Measurements from ENCODE around the gene MAOB.

MAOB gene

DNA sequence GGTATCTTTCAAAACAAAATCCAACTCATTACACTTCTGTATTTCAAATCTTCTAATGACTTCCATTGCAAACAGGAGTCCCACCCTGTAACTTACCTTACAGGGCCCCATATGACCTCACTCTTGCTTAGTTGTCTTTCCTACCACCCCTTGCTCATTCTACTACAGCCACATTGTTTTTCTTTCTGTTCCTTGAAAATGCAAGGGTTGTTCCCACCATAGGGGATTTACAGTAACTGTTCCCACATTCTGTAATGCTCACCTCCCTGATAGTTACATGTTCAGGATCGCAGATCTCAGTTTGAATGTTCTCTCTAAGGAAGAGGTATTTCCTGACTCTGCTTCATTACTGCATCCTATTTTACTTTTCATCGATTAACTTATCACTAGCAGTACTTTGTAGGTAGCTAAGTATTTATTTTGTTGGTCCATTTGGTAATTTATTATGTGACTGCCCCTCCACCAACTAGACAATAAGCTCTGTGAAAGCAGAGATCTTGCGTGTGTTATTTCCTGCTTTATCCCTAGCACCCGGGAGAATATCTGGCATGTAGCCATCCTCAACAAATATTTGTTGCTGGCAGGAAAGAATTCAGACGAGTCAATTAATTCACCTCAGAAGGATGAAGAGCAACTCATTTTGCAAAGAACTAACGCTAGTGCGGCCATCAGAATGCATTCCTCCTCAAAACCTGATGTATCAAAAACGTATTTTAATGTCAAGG is 21.4 kb downstream of the MAOB start:
- no peak for DNase-seq

GRCh38 chrX:43853225-43853828 is 28.9 kb downstream of the MAOB start:
- no peak for DNase-seq

- no peak for DNase-seq
Observed at GRCh38 chrX:43850629-43851028, 31.6 kb downstream of the MAOB start.

GRCh38 chrX:43849173-43849572 is 33.1 kb downstream of the MAOB start:
- DNase-seq: no peak

GRCh38 chrX:43847352-43847751 is 34.9 kb downstream of the MAOB start:
- no peak for DNase-seq

DNA sequence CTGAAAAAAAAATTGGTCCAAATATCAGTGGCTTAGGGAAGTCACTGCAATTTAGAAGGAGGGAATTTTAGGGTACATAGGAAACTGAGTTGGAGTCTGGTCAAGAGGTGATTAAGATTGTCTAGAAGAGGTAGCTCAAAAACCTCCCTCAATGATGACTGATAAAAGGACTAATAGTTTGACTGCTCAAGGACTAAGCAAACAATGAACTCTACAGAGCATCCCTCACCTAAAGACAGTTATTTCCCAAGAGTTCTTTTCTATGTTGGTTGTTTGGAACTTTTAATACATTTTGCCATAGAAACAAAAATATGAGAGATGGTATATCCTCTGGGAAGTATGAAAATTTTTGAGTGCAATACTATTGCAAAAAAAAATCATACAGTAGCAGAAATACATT is 35.7 kb downstream of the MAOB start:
- no peak for DNase-seq

DNA sequence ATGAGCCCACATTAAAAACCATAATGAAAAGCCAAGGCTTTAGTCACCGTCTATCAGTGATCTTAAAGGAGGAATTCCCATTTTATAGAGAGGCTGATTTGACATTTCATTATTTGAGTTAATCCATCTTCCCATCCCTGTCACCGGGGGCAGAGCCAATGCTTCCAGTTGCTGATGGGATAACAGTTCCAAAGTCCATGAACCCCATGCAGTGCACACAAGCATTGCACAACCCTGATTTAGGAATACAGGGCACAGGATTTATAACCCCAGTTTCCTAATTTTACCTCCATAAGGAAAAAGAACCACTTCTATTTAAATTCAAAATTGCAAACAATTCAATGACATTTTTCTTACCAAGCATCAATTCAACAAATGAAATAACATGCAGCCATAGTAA is 36.5 kb downstream of the MAOB start:
- no peak for DNase-seq

DNA sequence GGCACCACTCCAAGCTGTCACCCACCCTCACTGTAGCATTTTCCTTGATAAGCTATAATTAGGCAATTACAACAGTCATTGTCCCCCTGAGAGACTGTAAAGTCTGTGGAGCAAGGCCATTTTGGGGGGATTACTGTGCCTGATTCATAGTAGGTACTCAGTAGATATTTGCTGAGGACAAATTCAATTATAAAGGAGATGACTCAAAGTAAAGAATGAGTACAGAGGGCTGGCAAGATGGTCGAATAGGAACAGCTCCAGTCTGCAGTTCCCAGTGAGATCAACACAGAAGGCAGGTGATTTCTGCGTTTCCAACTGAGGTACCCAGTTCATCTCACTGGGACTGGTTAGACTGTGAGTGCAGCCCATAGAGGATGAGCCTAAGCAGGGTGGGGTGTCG is 42.0 kb downstream of the MAOB start:
- no peak for DNase-seq

DNA sequence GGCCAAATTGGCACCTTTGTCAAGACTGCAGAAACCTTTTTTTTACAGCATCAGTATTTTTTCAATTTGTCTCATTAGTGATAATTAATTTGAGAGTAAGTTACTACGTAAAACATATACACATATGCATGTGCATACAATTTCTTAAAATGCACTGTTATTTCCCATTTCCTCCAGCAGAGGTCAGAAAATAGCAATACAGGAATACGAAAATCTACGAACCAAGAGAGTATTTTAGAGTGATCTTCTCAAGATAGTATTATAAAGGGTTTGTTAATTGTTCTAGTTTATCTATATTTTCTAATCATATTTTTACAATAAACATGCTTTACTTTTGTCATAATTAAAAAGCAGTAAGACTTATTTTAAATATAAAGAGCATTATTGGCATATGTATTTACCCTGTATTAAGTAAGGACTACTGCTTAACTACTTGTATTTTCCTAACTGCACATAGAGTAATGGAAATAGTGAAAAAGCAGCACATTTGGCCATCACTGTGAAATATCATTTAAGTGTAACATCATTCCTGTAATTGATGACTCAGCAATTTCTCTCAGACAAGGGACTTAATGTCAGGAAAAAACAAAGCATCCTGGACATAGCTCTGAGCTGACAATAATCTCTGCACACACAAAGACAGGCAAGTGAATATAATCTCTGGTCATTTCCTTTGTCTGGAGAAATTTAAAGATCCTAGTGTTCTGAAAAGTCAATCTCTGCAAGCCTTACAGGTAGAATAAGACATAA is 45.6 kb downstream of the MAOB start:
- DNase-seq: peak in 1 of 2 experiments; percentile 4

DNA sequence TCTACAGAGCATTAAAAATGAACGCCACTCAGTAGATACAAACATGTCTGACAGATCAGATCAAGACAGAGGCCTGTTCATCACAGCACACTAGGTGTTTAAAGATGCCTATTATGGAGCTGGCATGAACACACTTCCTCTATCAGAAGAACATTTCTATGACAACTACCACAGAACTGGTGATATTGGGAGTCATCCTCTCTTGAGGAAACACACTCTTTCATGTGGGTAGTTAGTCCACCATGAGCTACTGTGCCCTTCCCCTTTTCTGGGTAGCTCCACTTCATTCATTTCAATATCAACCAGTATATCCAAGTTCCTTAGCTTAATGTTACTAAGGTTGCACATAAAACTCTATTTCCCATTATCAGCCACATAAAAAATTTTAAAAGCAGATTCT is 46.7 kb downstream of the MAOB start:
- DNase-seq: no peak

GRCh38 chrX:43827791-43828190 is 54.5 kb downstream of the MAOB start:
- no peak for DNase-seq

- DNase-seq: no peak
Observed at GRCh38 chrX:43822014-43822413, 60.2 kb downstream of the MAOB start.

DNA sequence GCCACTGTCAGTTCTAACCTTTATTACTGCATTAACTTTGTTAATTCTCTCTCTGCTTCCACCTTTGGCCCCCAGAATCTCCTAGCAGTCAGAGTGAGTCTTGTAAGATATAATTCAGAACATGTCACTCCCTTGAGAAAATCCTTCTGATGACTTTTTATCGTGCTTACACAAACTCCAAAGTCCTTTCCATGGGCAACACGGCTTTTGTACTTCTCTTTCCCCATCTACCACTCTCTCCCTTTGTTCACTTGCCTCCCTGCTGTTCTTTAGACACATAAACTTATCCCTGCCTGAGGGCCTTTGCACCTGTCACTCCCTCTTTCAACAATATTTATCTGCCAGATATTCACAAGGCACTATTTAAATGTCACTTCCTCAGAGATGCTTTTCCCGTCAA is 64.8 kb downstream of the MAOB start:
- DNase-seq: no peak

DNA sequence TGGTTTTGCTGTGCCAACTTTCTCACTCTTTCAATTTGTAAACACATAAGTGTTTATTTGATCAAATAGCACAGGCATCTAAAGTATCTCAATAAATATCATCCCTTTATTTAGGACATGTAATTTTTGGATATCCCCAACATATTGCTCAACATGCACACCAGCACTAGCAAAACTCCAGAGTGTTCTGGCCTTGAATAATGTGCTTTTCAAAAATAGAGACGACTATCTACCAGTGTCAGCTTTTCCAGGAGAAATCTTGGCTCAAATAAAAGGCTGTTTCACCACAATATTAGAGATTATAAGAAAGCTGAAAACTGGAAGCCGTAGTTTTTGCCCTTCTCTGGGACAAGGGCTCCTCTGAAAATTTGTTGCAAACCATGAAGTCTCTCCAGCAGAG is 67.0 kb downstream of the MAOB start:
- DNase-seq: no peak

GRCh38 chrX:43813898-43814297 is 68.4 kb downstream of the MAOB start:
- peak in 1 of 2 experiments; percentile 1 for DNase-seq

DNA sequence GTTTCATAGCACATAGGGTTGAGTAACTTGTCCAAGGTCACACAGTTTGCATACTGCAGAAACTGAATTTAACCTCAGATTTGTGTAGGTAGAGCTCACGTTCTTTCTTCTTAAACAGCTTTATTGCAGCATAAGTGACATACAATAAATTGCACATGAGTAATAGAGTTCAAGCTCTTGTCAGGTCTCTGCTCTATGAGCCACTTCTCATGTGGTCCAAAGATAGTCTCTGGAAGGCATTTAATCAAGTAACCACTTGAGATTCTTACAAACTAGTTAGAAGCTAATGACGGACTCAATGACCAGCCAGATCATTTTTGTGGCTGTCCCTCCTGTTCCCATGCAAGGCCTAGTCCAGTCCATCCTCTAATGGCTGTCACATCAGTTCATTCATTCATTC is 68.9 kb downstream of the MAOB start:
- no peak for DNase-seq

GRCh38 chrX:43809463-43809862 is 72.8 kb downstream of the MAOB start:
- DNase-seq: no peak

DNA sequence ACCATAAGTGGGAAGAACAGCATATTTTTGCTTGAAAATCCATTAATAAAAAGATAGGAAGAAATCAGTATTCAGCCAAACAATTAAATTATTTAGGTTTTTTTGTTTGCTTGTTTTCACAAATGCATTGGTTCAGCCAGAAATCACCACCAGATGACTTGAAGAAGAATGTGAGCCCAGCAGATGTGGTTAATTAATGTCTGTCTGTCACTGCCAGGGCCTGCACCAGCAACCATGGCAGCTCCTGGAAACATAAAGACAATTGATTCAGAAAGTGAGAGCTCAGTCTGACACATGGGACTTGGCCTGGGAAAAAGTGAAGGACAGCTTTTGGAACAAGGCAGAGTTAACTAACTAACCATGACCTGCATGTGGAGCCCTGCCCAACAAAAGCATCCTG is 74.0 kb downstream of the MAOB start:
- no peak for DNase-seq

DNA sequence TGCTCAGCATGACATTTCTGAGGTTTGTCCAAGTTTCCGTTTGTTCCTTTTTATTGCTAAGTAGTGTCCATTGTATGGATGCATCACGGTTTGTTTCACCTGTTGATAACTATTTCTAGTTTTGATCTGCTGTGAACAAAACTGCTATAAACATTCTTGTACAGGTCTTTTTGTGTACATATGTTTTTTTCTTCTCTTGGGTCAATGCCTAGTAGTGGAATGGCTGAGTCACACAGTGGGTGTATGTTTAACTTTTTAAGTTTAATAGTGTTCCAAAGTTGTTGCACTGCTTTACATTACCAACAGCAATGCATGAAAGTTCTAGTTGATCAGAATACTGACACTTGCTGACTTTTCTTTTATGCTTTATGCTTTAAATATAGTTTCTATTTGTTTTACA is 76.7 kb downstream of the MAOB start:
- DNase-seq: no peak

- DNase-seq: no peak
Observed at GRCh38 chrX:43804021-43804420, 78.2 kb downstream of the MAOB start.

GRCh38 chrX:43785930-43786591 is 96.2 kb downstream of the MAOB start:
- DNase-seq: no peak

- DNase-seq: no peak
Observed at GRCh38 chrX:43758044-43758443, 124.2 kb downstream of the MAOB start.

- no peak for DNase-seq
Observed at GRCh38 chrX:43756076-43756475, 126.2 kb downstream of the MAOB start.

DNA sequence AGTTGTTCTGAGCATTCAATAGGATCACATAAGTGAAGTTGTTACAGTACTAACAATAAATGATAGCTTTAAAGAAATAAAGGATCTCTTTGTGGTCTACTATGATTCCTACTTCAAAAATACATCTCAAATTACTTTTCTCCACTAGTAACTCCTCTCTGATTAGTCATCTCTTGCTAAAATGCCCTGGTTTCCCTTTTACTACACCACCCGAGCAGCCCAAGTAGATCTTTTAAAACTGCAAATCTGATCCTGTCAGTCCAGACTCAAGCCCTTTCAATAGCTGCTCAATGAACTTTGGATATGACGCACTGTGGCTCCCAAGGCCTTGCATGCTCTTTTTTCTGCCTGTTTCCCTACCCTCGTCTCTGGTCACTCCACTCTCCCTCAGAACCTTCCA is 128.6 kb downstream of the MAOB start:
- no peak for DNase-seq

All from SW 1271 (cell line).